GM18526 (cell line): Measurements from ENCODE around the gene PRIMPOL.

Experiments
- POLR2A ChIP-seq: IDR thresholded peaks from 3 replicates; pipeline ENCODE4 v1.6.1; 2011; ENCODE audit not compliant: insufficient read length; ENCODE audit errors: extremely low read depth

Gene PRIMPOL

GRCh38 chr4:184636897-184637296 lies 12.6 kb upstream of the PRIMPOL start:
- TF ChIP-seq POLR2A = no peak

GRCh38 chr4:184641022-184641421 lies 8.5 kb upstream of the PRIMPOL start:
- TF ChIP-seq POLR2A = no peak

GRCh38 chr4:184641451-184641850 lies 8.1 kb upstream of the PRIMPOL start:
- TF ChIP-seq POLR2A = no peak

- TF ChIP-seq POLR2A = no peak
These were observed 5.8 kb upstream of the PRIMPOL start for GRCh38 chr4:184643731-184644130.

- TF ChIP-seq POLR2A = no peak
These were observed 4.8 kb upstream of the PRIMPOL start for GRCh38 chr4:184644553-184645307.

- TF ChIP-seq POLR2A = no peak
These were observed 3.5 kb upstream of the PRIMPOL start for GRCh38 chr4:184645904-184646610.

- TF ChIP-seq POLR2A = no peak
These were observed 2.1 kb upstream of the PRIMPOL start for GRCh38 chr4:184647266-184648053.

GRCh38 chr4:184648054-184648312 lies 1.6 kb upstream of the PRIMPOL start:
- no peak for TF ChIP-seq POLR2A

GRCh38 chr4:184648313-184649025 lies 1.1 kb upstream of the PRIMPOL start:
- no peak for TF ChIP-seq POLR2A

- TF ChIP-seq POLR2A = no peak
These were observed 675 bp downstream of the PRIMPOL start for GRCh38 chr4:184649971-184650855.

GRCh38 chr4:184651899-184652298 lies 2.4 kb downstream of the PRIMPOL start:
- no peak for TF ChIP-seq POLR2A

- TF ChIP-seq POLR2A = no peak
These were observed 4.1 kb downstream of the PRIMPOL start for GRCh38 chr4:184653650-184654049.

- no peak for TF ChIP-seq POLR2A
These were observed 6.6 kb downstream of the PRIMPOL start for GRCh38 chr4:184655889-184656869.
